Activated T-cell treated with anti-CD3 and anti-CD28 coated beads, Interleukin-2, amount 50 U/mL, for 4 hours (primary cell): ENCODE data around the gene VTI1A. TPM values are rescaled to one million over a fixed set of nuclear protein-coding genes. Genes with fewer than 3 reads are reported as not detected.

ENCODE experiments used
- ATAC-seq, 2 donors: fragments of 200-7000 bp; cut with Tn5 transposase; one replicate each; pipeline ENCODE4 v1.10.0; 2021
- DNase-seq: peaks from one replicate; pipeline ENCODE4 v3.0.0-alpha.2; 2020
- H3K27me3 Mint-ChIP-seq: one replicate; pipeline ENCODE4 v1.8.0; 2021; ENCODE audit warnings: low read depth, mixed read lengths
- H3K36me3 Mint-ChIP-seq: one replicate; pipeline ENCODE4 v1.8.0; 2022; ENCODE audit warnings: mixed read lengths; ENCODE audit not compliant: insufficient read depth
- H3K4me1 Mint-ChIP-seq: one replicate; pipeline ENCODE4 v1.8.0; 2021; ENCODE audit warnings: low read depth, mixed read lengths
- H3K4me3 Mint-ChIP-seq: one replicate; pipeline ENCODE4 v1.8.0; 2021; ENCODE audit warnings: mild to moderate bottlenecking, moderate library complexity, mixed read lengths
- H3K9me3 Mint-ChIP-seq: one replicate; pipeline ENCODE4 v1.8.0; 2021; ENCODE audit warnings: mixed read lengths
- total RNA-seq, 3 donors: library from RNA; stranded (reverse); gene quantifications; one replicate each; pipeline ENCODE4 v1.2.1, GENCODE V29; 2021

VTI1A gene
- total RNA-seq, 3 donors from 2014 or later, result 39.2 to 43.8 (median 42.9) TPM

DNA sequence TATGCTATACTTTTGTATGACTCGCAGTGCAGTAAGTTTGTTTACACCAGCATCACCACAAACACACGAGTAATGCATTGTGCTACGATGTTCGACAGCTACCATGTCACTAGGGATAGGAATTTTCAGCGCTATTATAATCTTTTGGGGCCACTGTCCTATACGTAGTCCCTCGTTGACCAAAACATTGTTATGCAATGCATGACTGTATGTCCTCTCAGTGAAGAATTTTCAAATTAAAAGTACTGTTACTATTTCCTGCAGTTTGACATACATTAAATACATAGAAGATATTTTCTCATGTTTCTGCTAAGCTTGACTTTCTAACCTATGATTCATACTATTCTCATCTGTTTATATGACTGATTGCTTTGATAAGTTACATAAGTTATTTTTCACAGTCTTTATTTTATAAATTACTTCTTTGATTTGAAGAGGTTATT is 203.6 kb downstream of the VTI1A start:
- Mint-ChIP-seq H3K36me3 (peaks cover 12% of the 10 kb centered on the region), H3K27me3 (no peaks in the 10 kb centered on the region), H3K4me3 (no peak overlapping the region), H3K9me3 (no peaks in the 10 kb centered on the region), H3K4me1 (no peaks in the 10 kb centered on the region)
- ATAC-seq (no peak), DNase-seq (no peak)

DNA sequence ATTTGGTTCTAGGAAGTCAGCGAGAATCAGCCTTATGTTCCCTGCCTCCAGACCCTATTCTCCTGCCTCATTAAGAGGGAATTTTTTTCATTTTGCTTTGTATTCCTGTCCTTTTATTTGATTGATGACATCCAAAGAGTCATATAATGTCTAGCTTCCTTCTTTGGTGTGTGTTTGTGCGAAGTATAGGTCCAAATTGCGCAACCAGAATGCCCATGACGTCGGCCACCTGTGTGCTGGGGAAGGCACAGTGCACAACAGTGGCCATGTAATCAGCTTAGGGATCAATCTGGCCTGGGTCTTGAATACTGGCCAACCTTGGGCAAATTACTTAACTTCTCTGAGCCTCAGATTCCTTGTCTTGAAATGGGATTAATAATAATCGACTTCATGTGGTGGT is 206.2 kb downstream of the VTI1A start:
- no peak for ATAC-seq
- DNase-seq, result no peak
- Mint-ChIP-seq H3K4me3 (no peak overlapping the region), H3K9me3 (no peaks in the 10 kb centered on the region), H3K36me3 (peaks cover 14% of the 10 kb centered on the region), H3K4me1 (no peaks in the 10 kb centered on the region), H3K27me3 (no peaks in the 10 kb centered on the region)

DNA sequence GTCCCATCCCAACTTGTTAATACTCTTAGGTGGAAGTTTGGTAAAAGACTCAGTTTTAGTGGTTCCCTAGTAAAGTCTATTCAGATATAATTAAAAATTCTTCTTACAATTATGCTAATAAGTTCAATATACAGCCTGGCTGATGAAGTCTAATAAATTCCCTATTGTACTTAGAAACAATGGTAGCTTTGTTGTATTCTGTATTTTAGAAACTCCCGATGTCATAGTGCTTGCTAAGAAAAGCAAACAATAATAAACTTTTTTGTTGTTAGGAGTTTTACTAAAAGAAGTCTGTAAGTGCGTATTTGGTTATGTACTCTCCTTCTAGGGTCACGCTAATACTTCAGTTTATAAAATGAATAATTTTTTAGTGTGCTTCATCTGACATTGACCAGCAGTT is 206.8 kb downstream of the VTI1A start:
- peaks cover 14% of the 10 kb centered on the region for H3K36me3 Mint-ChIP-seq
- DNase-seq, result no peak
- no peaks in the 10 kb centered on the region for H3K4me1 Mint-ChIP-seq
- no peak overlapping the region for H3K4me3 Mint-ChIP-seq
- H3K9me3 Mint-ChIP-seq, result no peaks in the 10 kb centered on the region
- H3K27me3 Mint-ChIP-seq, result no peaks in the 10 kb centered on the region
- ATAC-seq, result no peak

DNA sequence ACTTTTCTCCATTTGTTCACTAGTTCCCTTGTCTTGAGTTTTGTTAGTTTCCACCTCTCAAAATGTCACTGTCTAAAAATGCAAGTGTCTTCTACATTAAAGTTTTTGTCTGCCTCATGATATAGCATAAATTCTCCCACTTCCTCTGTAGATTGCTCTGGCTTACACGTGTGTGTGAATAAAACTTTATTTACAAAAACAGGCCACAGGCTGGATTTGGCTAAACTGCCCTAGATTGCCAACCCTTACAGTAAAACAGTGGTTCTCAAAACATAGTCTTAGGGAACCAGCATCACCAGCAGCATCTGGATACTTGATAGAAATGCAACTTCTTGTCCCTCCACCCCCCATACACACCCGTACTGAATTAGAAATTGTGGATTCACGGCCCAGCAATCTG is 207.8 kb downstream of the VTI1A start:
- Mint-ChIP-seq H3K9me3 (no peaks in the 10 kb centered on the region), H3K27me3 (no peaks in the 10 kb centered on the region), H3K4me1 (no peaks in the 10 kb centered on the region), H3K4me3 (no peak overlapping the region), H3K36me3 (peaks cover 18% of the 10 kb centered on the region)
- DNase-seq (no peak), ATAC-seq (no peak)

DNA sequence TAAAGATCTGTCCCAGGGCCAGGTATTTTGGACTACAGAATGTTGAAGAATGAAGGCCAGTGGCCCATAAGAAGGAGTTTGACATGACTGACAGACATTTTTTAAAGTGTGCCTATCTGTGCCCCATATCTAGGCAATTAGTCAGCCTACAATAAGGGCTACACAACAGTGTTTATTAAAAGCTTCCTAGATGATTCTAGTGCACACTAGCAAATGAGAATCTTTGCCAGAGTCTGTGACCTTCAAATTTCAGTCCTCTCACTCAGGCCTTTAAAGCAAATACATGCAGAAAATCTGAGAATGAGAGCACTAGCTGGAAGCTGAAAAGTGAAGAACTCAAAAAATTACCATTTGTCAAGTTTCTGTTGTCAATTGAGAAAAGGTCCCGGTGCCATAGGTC is 208.7 kb downstream of the VTI1A start:
- DNase-seq (no peak), ATAC-seq (no peak)
- H3K4me1 Mint-ChIP-seq, result no peaks in the 10 kb centered on the region
- H3K27me3 Mint-ChIP-seq, result no peaks in the 10 kb centered on the region
- no peak overlapping the region for H3K4me3 Mint-ChIP-seq
- H3K36me3 Mint-ChIP-seq, result peaks cover 18% of the 10 kb centered on the region
- H3K9me3 Mint-ChIP-seq, result no peaks in the 10 kb centered on the region

DNA sequence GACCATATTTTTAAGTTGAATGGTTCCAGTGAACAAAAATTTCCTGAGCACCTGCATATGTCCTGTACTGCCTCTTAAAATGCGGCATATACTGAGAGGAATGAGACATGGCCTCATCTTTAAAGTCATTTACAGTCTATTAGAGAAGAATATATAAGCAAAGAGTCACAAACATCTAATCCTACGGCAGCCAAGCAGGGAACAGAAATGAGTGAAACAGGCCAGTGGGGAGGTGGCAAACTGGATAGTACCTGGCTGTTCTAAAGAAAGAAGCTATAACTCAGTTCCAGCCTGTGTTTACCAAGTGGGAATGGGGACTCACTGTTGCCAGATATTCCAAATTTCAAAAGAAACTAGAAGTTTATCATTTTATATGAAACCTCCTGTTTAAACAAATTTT is 211.4 kb downstream of the VTI1A start:
- Mint-ChIP-seq H3K4me1 (no peaks in the 10 kb centered on the region), H3K4me3 (no peak overlapping the region), H3K9me3 (no peaks in the 10 kb centered on the region), H3K27me3 (no peaks in the 10 kb centered on the region), H3K36me3 (peaks cover 23% of the 10 kb centered on the region)
- DNase-seq, result no peak
- no peak for ATAC-seq

DNA sequence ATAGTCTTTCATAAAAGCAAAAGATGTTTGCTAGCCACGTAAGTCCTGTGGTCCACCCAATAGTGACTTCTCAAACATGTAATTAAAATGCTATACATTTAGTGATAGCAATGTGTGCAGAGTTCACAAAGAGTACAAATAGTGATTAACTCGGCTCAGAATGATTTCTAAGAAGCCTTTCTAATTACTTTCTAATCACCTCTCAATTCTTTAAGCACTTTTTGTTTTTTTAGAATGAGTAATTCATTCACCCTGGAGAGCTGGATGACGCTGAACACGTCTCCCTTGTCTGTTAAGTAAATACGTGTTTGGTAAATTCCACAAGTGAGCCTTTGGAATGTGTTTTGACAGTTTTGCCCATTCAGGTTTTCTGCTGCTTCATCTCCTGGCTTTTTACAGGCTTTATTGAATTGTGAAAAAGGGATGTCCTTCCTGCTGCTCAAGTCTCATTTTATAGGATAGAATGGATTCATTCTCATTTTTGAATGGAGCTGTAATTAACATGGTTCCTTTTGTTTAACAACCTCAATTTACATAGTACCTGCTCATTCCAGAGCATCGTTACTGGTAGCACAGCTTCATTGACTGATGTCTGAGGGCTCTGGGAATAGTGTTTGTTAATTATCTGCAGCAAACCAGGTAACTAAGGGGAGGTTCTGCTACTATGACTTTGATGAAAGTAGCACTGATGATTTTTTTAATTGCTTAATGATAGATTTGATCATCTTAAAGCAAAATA is 212.1 kb downstream of the VTI1A start:
- peaks cover 27% of the 10 kb centered on the region for H3K36me3 Mint-ChIP-seq
- ATAC-seq (no peak), DNase-seq (no peak)
- no peaks in the 10 kb centered on the region for H3K27me3 Mint-ChIP-seq
- no peaks in the 10 kb centered on the region for H3K4me1 Mint-ChIP-seq
- H3K9me3 Mint-ChIP-seq, result no peaks in the 10 kb centered on the region
- H3K4me3 Mint-ChIP-seq, result no peak overlapping the region

DNA sequence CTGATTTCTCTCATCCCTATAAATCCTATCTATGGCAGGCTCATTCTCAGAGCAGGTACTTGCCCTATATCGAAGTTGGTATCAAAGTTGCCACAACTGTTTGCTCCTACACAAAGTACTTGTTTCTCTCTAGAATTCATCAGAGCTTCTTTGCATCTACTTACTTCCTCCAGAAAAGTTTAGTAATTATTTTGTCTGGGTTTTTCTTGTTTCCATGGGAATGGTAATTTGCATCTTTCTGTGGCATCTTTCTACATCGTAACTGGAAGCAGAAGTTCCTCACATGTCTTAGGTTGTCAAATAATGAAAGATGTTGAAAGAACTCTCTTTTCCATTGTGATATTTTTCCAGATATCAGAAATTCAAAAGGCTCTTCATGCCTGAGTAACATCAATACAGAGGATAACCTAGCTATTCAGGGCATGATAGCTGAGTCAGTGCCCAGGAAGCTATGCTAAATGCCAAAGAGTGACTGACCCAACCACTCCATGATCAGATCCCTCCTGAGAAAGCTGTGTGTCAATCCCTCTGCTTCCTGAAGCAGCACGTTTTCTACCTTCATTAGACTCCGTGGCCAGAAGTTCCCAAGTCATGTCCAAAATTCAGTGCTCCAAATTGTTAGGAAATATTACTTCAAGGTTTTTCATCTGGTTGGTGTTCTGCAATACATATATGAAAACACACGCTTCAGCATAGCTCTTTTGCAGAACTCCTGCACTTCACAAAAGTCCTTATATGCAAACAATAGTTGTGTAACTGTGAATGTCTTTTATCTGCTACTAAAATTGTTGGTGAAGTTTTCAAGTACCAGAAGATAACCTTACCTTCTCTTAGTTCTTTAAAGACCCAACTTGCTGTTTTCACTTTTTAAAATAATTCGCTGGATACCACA is 216.5 kb downstream of the VTI1A start:
- H3K4me3 Mint-ChIP-seq, result no peak overlapping the region

DNA sequence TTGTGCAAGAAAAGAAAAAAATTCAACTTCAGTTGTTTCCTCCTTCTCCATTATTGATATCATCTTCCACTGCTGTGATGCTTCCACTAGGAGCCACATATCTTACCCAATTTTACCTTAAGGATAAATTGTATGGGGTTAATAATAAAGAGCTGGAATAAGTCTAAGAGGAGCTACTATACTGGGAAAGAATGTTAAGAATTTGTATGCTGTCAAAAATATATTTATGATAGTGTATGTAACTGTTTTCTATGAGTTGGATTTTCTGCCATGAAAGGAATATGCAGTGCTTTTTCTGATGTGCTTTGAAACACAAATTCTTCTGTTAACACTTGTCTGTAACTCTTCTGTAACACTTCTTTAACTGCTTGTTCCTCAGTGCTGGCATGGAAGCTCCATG is 219.1 kb downstream of the VTI1A start:
- Mint-ChIP-seq H3K9me3 (no peaks in the 10 kb centered on the region), H3K4me3 (no peak overlapping the region), H3K4me1 (no peaks in the 10 kb centered on the region), H3K36me3 (peaks cover 40% of the 10 kb centered on the region), H3K27me3 (no peaks in the 10 kb centered on the region)
- ATAC-seq (no peak), DNase-seq (no peak)

More for the DNA sequence above, 216.5 kb downstream of the VTI1A start:
- Mint-ChIP-seq H3K9me3 (no peaks in the 10 kb centered on the region), H3K36me3 (peaks cover 29% of the 10 kb centered on the region), H3K4me1 (no peaks in the 10 kb centered on the region), H3K27me3 (no peaks in the 10 kb centered on the region)
- ATAC-seq (no peak), DNase-seq (no peak)

DNA sequence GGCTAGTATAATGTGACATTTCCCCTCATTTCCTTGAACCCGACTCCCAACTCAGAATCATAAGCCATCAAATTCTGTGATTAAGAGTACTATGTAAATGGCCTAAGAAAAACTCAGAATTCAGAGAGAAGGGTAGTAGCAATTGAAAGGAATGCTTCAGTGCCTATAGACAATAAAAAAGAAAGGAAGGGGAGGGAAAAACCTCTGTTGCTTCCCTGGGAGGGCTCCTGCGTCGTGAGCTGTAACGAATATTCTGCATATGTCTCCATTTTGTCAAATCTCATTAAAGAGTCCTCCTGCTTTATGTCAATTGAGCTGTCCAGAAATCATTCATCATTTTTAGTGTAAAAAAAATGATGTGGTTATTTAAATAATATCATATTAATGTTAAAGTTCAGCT is 223.0 kb downstream of the VTI1A start:
- Mint-ChIP-seq H3K36me3 (peaks cover 35% of the 10 kb centered on the region), H3K4me3 (no peak overlapping the region), H3K4me1 (no peaks in the 10 kb centered on the region), H3K27me3 (no peaks in the 10 kb centered on the region), H3K9me3 (no peaks in the 10 kb centered on the region)
- no peak for DNase-seq
- ATAC-seq, result no peak

DNA sequence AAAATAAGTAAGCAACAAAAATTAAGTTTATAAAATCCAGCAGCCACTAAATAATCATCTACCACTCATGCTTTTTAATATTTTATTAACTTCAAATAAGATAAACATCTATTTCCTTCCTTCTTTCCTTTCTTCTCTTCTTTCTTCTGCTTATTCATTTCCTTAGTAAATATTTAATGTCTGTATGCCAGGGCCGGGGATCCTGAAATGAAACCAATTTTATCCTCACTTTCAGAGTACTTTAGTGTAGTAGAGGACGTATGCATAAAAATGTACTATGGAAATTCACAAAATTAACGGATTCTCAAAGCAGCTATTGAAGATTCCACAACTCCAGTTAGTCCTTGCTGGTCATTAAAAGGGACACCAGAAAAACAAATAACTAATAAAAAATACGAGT is 224.7 kb downstream of the VTI1A start:
- H3K27me3 Mint-ChIP-seq, result no peaks in the 10 kb centered on the region
- DNase-seq (no peak), ATAC-seq (no peak)
- no peaks in the 10 kb centered on the region for H3K9me3 Mint-ChIP-seq
- H3K36me3 Mint-ChIP-seq, result peaks cover 35% of the 10 kb centered on the region
- no peak overlapping the region for H3K4me3 Mint-ChIP-seq
- no peaks in the 10 kb centered on the region for H3K4me1 Mint-ChIP-seq

DNA sequence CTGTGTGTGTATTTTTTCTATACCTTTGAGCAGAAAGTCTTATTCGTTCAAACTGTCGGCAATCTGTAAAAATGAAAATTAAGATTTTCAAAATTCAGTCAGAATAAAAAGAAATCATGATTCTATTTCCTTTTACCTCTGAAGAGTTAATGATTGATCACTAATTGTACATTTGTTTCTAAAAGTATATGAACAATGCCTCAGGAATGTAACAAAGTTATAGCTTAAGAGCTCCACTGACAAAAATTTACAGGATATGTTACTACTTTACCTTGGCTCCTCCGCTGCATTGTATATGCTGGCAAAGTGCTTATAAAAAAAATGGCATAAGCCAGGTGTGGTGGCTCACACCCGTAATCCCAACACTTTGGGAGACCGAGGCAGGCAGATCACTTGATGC is 225.7 kb downstream of the VTI1A start:
- no peaks in the 10 kb centered on the region for H3K4me1 Mint-ChIP-seq
- no peak overlapping the region for H3K4me3 Mint-ChIP-seq
- H3K27me3 Mint-ChIP-seq, result no peaks in the 10 kb centered on the region
- ATAC-seq (no peak), DNase-seq (no peak)
- H3K9me3 Mint-ChIP-seq, result no peaks in the 10 kb centered on the region
- peaks cover 32% of the 10 kb centered on the region for H3K36me3 Mint-ChIP-seq

DNA sequence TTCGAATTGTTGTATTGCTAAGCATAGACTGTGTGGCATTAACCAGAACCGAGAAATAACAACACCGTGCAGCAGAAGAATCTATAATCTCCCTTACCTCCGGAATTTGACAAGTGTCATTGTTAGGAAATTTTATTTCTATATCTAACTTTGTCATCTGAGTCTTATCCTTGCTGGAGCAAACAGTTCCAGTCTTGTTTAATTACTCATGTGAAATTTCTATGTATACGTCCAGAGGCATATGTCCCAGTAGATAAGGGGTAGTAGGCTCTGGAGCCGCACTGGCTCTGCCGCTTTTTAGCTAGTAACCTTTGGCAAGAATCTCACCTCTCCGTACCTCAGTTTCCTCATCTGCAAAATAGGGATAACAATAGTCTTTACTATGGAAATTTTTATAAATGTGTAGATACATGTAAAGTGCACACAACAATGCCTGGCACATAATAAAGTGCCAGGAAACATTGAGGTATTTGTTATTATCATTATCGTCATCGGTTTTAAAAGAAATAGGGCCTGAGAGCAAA is 228.6 kb downstream of the VTI1A start:
- no peaks in the 10 kb centered on the region for H3K9me3 Mint-ChIP-seq
- no peaks in the 10 kb centered on the region for H3K27me3 Mint-ChIP-seq
- ATAC-seq (no peak), DNase-seq (no peak)
- no peak overlapping the region for H3K4me3 Mint-ChIP-seq
- no peaks in the 10 kb centered on the region for H3K4me1 Mint-ChIP-seq
- peaks cover 18% of the 10 kb centered on the region for H3K36me3 Mint-ChIP-seq

DNA sequence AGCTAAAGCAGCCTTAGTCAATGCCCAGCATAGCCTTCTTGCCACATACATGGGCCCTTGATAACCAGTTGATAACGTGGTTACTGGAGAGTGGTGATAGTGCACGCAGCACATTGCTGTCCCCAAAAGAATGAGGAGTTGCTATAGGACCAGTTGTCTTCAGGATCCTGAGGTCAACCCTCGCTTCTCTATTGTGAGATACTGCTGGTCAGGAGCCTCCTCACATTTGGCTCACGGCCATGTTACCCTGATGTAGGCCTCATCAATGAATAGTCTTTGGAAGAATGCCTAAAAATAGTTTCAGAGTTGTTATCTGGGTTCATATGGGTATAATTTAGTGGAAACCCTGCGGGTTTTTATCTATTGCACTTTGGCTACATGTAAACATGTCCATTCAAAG is 230.7 kb downstream of the VTI1A start:
- peaks cover 14% of the 10 kb centered on the region for H3K36me3 Mint-ChIP-seq
- no peaks in the 10 kb centered on the region for H3K27me3 Mint-ChIP-seq
- no peaks in the 10 kb centered on the region for H3K4me1 Mint-ChIP-seq
- H3K9me3 Mint-ChIP-seq, result no peaks in the 10 kb centered on the region
- ATAC-seq (no peak), DNase-seq (no peak)
- no peak overlapping the region for H3K4me3 Mint-ChIP-seq

DNA sequence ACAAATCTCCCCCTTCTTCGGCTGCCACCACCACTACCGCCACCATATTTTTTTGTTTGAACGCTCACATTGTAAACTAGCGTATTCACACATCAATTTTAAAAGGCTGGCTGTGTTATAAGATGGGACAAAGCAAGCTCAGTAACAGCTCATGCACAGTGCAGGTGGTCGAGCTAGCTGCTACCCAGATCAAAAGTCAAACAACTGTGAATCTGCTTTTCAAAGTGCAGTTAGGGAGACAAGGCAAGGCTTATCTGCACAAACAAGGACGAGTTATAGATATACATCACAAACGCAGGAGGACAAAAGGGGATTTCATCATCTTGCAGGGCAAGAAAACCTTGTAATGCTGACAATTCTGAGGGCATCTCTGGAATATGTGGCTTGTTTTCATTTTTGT is 231.6 kb downstream of the VTI1A start:
- Mint-ChIP-seq H3K9me3 (no peaks in the 10 kb centered on the region), H3K4me3 (no peak overlapping the region), H3K36me3 (peaks cover 11% of the 10 kb centered on the region), H3K4me1 (no peaks in the 10 kb centered on the region), H3K27me3 (no peaks in the 10 kb centered on the region)
- no peak for ATAC-seq
- no peak for DNase-seq
